HG02852 (cell line): ENCODE data around the gene GATB.
A peak's percentile ranks its signal among the peaks of the same experiment; 100 is the strongest.
"Not testable (repeated sequence)": the region's sequence is repeated elsewhere in the genome, so short reads cannot be mapped to it uniquely, and the experiment has no call there.

Experiments used
- ATAC-seq: cut with Tn5 transposase; IDR thresholded peaks from one replicate; pipeline ENCODE4 v1.9.1; 2021; ENCODE audit warnings: mild to moderate bottlenecking, moderate library complexity; ENCODE audit not compliant: unreplicated experiment

Gene GATB

GRCh38 chr4:151785484-151786157 is 24.8 kb upstream of the GATB start:
- ATAC-seq, result no peak

GRCh38 chr4:151784706-151785105 is 23.9 kb upstream of the GATB start:
- ATAC-seq, result no peak

DNA sequence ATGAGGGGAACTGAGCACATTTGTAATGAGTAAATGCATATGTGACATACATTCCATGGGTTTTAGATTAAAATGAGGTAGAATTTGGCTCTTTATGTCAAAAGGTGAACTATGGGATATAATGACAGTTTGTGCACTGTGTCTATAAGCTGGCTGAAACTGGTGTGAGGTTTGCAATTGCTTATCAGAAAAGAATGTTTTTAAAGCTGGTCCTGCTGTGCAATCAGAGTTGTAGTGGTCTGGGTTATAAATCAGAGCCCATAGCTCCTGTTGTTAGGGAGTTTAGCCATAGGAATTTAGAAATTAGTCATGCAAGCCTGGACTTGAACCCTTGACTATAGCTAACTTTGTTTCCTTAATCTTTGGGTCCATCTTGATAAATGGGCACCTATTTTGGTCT is 23.1 kb upstream of the GATB start:
- no peak for ATAC-seq

DNA sequence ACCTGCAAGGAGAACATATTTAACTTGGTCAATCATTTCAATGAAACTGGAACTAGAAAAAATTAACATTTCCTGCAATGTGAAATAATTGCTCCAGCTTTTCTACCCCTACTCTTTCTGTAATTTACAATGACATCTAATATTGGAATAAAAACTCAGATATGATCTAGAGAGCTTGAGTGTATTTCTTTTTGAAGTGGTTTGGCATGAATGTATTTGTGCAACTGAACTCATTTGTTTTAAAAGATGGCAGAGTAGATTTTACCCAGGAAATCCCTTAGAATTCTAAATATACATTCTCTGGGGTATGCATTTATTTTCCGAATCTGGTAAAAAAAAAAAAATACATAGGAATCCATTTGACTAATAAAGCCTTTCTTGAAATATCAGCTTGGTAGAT is 21.5 kb upstream of the GATB start:
- no peak for ATAC-seq

- no peak for ATAC-seq
These were observed 20.2 kb upstream of the GATB start for GRCh38 chr4:151781026-151781425.

DNA sequence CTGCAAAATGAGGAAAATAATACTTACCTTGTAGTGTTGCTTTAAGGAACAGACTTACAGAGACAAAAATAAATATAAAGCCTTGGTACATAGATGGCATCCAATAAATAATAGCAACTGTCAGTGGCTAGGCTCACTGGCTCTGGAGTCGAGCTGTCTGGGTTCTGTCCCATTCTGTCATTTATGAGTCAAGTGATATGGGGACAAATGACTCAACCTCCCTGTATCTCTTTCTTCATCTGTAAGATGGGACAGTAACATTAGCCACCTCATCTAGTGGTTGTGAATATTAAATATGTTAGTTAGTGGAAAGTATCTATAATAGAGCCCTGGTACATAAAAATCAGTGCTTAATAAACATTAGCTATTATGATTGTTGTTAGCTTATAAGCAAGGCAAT is 16.7 kb upstream of the GATB start:
- ATAC-seq, result no peak

- ATAC-seq, result no peak
These were observed 13.5 kb upstream of the GATB start for GRCh38 chr4:151774324-151774723.

GRCh38 chr4:151772274-151772673 is 11.5 kb upstream of the GATB start:
- no peak for ATAC-seq

DNA sequence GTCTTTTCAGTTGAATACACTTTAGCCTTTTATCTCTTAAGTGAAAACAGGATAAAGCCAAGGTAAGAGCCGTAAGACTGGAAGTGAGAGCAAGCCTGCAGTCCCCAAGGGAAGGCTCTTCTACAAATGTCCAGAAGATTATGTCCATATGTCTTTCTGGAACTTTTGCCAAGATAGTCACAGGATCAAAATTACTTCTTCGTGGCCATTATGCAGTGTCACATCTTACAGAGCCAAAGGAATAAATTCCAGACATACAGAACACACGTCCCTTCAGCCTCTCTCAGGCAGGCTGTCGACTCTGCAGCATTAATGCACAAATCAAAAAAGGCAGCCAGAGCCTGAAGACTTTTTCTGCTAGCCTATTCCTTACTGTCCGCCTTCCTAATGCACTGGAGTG is 10.9 kb upstream of the GATB start:
- ATAC-seq, result no peak

- no peak for ATAC-seq
These were observed 9.3 kb upstream of the GATB start for GRCh38 chr4:151770154-151770553.

DNA sequence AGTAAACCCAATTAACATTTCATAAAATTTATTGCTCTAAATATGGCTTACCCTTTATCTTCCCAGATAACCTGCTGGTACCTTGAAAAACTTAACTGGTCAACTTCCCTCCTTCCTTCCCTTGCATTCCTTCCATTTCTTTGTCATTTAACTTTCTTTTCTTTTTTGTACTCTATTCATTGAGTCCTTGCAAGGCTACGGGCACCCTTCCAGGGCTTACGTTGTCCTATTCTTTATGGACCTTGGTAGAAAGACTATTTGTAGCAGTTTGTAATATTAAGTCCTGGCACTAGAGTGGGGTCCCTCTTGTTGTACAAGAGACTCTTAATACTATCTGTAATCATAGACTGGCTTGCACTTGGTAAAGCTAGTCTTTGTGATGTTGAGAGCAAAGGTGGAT is 8.0 kb upstream of the GATB start:
- ATAC-seq, result no peak

DNA sequence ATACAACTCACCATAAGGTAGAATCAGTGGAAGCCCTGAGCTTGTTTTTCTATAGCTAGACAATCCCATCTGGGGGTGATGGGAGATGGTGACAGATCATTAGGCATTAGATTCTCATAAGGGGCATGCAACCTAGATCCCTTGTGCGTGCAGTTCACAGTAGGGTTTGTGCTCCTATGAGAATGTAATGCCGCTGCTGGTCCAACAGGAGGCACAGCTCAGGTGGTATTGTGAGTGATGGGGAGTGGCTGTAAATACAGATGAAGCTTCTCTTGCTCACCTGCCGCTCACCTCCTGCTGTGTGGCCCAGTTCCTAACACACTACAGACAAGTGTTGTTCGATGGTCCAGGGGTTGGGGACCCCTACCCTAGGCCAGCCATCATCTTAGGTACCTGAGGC is 5.9 kb upstream of the GATB start:
- ATAC-seq, result no peak

DNA sequence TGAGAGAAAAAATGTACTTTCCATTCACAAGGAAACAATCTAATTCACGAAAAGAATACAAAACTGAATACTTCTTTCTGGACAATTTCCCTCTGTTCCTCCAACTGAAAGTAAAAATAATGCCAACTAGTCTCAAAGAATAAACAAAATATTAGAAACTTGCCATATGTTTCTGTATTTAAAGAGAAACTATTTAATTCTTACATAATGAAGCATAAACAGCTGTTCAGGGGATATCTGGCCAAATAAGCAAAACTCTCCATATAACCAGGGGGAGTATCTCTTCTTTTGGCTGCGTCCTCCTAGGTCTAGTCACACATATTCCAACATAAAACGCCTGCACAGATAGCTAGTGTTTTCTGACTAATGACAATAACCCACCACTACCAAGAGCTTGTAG is 805 bp downstream of the GATB start:
- ATAC-seq, result no peak

DNA sequence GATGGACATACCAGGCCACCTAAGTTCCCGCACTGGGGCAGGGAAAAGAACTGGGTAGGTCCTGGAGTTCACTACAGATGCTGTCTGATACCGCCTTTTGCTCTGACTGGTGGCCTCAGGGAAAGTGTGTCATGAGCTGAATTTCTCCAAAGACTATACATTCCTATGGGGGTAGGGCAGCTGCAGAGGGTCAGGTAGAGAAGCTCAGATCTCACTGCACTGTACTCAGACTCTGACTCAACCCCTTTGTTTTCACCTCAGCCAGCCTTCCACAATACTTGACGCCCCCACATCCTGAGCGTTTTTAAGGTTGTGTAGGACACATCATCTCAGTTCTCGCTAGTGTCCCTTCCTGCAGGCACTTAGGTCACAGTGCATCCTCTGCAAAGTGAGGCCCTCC is 7.8 kb downstream of the GATB start:
- no peak for ATAC-seq

- ATAC-seq, result no peak
These were observed 10.7 kb downstream of the GATB start for GRCh38 chr4:151750156-151750555.

DNA sequence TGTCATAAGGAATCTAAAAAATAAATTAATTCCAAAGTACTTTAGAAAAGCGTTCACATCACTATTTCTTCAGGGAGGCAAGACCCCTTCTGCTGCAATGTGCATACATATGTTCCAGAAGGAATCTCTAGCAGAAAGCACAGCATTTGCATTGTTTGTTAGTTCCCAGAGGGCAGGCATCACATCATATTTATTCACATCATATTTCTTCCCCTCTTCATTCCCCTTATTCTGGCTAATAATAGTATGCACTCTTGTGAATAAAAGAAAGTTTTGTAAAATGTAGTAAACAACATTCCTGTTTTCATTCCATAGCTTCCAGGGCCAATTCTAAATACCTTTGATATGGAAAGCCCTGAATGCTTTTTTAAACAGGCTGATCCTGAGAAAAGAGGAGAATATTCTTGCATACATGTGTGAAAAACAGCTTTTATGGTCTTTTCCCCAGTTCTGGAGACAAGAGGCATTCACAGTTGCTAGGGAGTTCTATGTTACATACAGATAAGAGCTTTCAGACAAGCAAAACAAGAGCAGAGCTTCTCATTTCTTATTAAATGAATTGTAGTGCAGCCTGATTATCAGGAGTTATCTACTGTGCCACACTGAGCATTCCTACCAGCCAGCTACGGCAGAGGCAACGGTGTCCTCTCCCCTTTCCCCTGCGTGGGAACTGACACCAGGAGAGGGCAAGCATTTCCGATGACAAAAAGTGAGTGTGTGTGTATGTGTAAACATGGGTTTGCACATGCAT is 15.2 kb downstream of the GATB start:
- no peak for ATAC-seq

GRCh38 chr4:151744614-151745013 is 16.2 kb downstream of the GATB start:
- ATAC-seq, result peak; percentile 47

- ATAC-seq, result no peak
These were observed 16.9 kb downstream of the GATB start for GRCh38 chr4:151743894-151744293.

- no peak for ATAC-seq
These were observed 17.5 kb downstream of the GATB start for GRCh38 chr4:151743128-151743854.

DNA sequence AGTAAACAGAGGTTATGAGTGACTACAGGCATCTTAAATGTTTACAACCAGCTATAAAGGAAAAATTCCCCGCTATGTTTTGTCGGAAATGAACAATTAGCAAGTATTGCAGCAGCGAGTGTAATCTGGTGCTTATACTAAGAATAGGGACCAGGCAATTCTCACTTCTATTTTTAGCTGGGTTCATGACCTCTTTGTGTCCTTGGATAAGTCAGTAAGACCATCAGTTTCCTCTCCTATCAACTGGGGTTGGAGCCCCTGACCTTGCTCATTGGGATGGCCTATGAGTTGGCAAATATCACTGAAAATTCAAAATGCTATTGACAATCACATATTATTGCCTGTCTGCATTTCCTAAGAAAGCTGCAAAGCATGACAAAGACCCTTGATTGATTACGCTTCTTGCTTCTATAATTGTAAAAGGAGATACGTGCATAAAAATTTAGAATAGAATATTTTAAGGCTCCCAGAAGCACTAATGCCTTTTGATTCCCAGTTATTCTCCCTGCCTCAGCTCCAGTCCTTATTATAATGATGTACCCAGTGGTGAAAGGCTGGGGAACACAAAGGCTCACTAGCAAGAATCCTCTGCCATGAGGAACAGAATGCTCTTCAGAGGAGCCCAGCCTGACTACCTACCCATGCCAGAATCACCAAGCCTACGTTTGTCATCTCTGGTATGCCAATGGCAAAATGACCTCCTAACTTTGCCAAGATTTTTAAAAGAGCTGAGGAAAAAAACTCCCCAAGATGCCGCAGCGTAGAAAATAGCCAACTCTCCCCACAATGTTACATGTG is 21.9 kb downstream of the GATB start:
- no peak for ATAC-seq

DNA sequence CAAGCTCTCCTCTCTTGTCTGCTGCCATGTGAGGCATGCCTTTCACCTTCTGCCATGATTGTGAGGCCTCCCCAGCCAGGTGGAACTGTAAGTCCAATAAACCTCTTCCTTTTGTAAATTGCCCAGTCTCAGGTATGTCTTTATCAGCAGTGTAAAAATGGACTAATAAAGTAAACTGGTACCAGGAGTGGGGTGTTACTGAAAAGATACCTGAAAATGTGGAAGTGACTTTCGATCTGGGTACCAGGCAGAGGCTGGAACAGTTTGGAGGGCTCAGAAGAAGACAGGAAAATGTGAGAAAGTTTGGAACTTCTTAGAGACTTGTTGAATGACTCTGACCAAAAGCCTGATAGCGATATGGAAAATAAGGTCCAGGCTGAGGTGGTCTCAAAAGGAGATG is 24.0 kb downstream of the GATB start:
- ATAC-seq, result not testable (repeated sequence)
